HG03558 (cell line): ENCODE results near the gene COL11A2.

Experiments used
- ATAC-seq: cut with Tn5 transposase; IDR thresholded peaks from one replicate; pipeline ENCODE4 v1.9.1; 2021; ENCODE audit warnings: moderate number of reproducible peaks; ENCODE audit not compliant: unreplicated experiment; ENCODE audit errors: extremely low read depth

The COL11A2 gene

DNA sequence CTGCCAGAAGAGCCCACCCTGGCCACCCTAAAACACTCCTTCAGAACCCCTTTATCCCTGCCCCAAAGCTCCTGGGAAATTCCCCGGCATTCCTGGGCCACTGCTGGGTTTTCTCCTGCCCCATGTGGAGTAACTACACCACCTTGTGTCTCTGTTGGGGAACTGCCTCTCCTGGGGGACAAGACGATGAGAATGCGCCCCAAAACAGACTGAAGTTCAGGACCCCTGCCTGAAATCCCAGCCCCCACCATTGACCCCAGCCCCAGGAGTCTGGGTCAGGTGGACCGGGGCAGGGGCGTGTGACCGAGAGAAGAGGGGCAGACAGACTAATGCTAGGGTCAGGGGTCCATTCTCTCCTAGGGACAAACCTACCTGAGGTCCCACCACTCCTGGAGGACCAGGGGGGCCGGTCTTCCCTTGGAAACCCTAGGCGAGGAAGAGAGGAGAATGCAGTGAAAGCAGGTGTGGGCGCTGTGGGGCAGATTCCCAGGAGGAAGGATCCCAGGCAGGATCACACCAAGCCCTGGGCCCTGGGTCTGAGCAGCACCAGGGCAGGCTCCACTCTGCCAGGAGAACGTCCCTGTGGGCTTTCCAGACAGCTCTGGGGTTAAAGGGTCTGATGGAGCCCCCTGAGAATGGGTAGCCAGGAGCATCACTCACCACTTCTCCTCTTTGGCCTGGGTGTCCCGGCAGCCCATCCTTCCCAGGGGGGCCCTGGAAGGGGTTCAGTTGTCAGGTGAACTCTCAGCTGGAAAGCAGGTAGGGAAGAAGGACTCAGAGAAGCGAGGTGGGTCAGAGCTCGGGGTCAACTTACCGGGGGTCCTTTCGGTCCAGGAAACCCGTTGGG is 19.4 kb downstream of the COL11A2 start:
- ATAC-seq = no peak

DNA sequence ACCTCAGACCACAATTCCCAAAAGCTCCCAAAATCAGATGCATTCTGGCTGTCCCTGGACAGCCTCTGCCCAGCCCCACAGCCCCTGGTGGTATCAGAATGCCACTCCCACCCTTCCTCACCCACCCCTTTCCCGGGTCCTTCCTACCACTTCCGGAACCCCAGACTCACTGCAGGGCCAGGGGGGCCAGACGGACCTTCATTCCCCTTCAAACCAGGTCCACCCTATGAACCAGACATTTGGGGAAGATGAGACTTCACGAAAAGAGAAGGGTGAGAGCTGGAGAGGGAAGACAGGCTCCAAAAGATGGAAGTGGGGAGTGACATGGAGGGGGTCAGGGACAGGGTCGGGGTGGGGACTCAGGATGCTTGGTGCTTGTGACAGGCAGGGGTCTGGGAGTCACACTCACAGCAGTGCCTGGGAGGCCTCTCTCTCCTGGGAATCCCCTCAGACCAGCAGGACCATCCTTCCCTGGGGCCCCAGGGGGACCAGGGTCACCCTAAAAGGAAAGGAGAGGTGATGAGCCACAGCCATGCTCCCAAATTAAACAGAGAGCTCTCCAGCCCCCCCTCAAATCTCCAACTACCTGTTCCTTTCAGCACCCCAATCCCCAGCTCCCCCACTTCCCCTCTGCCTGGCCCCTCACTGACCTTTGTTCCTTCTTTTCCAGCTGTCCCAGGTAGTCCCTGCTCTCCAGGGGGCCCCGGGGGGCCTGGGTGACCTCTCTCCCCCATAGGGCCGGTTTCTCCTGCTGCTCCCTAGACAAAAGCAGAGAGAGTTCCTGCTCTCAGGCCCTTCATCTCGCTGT is 20.2 kb downstream of the COL11A2 start:
- no peak for ATAC-seq

- ATAC-seq = no peak
Observed at GRCh38 chr6:33171016-33171879, 21.0 kb downstream of the COL11A2 start.

- ATAC-seq = no peak
Observed at GRCh38 chr6:33170176-33171015, 21.9 kb downstream of the COL11A2 start.

DNA sequence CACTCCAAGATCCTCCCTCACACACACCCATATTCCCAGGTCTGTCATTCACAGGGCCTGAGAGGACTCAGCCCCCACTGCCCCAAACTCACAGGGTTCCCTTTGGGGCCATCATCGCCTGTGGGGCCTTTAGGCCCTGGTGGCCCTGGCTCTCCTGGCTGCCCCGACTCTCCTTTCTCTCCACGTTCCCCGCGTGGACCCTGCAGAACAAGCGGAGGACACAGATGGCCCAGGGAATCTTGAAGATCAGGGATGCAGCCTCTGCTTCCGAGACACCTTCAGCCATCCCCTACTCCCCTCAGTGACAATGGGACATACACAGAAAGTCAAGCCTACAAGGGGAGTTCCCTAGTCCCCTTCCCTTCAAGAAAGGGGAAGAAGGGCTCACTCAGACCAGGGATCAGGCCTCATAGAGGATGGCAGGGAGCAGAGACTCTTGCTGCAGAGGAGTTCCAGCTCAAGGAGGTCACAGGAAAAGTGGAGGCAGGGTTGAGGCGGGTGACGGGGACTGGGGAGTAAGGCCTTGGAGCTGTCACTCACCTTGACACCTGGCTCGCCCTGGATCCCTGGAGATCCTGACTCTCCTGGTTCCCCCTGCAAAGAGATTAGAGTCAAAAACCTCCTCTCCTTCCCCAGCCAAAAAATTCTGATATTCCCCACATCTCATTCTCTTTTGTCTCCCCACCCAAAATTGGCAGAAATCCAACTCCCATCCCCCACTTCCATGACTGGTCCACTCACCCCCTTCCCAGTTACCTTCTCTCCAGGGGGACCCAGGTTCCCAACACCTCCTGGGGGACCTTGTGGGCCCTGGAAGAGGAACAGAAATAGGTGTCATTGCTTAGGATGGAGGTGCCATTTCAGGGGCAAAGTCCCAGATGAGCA is 22.7 kb downstream of the COL11A2 start:
- ATAC-seq = no peak

DNA sequence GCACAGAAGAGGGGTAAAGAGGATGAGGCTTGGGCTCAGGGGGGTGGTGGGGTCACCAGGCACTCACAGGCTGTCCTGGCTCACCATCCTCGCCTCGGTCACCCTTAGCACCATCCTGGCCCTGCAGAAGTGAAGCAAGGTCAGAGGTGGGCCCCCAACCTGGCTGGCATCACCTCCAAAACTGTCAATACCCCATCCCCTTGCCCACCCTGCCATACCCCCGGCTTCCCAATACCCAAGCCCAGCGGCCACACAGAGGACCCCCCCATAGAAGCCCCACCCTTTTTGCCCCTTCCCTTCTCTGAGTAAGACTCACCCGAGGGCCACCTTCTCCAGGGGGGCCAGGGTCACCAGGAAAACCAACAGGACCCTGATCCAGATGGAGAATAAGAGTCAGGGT is 23.6 kb downstream of the COL11A2 start:
- ATAC-seq = no peak

GRCh38 chr6:33168284-33168601 is 24.0 kb downstream of the COL11A2 start:
- no peak for ATAC-seq

GRCh38 chr6:33167374-33168283 is 24.6 kb downstream of the COL11A2 start:
- no peak for ATAC-seq

DNA sequence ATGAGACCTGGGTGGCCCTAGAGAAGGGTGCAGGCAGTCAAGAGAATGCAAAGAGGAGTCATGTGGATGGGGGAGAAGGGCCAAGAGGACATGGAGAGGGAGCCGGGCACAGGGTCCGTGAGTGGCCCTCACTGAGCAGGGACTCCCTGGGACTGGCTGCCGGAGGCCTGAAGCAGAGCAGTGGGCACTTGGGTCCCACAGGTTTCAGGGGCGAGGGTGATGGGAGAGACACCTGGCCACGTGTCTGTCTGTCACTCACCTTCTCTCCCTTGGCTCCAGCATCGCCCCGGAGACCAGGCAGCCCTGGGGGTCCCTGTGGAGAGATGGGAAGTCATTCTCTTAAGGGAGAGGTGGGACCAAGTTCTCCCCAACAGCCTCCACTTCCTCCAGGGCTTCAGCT is 25.5 kb downstream of the COL11A2 start:
- ATAC-seq = no peak

- ATAC-seq = no peak
Observed at GRCh38 chr6:33166363-33166762, 25.9 kb downstream of the COL11A2 start.

- no peak for ATAC-seq
Observed at GRCh38 chr6:33165581-33166258, 26.5 kb downstream of the COL11A2 start.

DNA sequence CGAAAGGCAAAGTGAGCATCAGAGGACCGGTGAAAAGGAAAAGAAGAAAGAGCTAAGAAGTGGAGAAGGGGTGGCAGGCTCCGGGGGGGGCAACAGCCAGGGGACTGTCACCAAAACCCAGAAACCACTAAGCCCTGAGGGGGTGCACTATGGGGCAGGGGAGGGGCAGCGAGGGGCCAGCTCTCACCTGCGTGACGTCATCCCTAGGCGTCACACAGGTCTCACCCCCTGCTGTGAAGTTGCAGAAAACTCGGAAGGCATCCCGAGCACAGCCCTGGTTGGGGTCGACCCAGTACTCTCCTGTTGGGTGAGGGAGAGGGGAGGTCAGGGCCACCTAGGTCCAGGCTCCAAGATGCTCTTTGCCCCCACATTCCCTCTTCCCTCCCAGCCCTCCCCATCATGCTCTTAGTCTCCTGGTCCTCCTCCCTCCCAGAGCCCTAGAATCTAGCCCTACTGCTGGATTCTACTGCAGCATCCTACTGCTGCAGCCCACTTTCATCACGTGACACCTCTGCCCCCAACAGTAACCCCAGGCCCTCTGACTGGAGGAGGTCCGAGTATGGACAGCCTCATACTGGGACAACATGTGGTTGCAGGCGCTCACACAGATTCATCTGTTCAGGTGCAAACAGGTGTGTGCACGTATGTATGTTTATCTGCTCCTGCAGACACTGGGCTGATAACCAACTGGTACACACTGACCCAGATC is 27.4 kb downstream of the COL11A2 start:
- no peak for ATAC-seq

GRCh38 chr6:33164176-33164575 is 28.1 kb downstream of the COL11A2 start:
- no peak for ATAC-seq

DNA sequence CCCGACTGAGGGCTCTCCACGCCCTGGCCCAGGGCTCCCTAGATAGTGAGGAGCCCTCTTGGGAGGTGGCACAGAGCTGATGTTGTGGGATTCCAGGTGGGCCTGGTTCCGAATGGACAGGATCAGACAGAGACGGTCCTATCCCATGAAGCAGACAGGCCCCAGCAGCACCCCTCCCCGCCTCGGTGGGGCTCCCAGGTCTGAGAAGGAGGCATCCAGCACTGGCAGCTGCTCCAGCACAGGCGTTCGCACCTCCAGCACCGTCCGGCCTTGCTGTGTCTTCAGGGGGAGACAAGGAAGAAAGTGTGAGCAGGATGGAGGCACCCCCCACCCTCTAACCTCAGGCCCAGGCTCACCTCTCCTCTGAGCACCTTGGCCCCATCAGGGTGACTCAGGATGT is 28.7 kb downstream of the COL11A2 start:
- ATAC-seq = no peak

- ATAC-seq = no peak
Observed at GRCh38 chr6:33161354-33162331, 30.6 kb downstream of the COL11A2 start.
